Endodermal cell (in vitro differentiated cells): Measurements from ENCODE around the gene PCBP3. TPM values are rescaled to one million over a fixed set of nuclear protein-coding genes. Genes with fewer than 3 reads are reported as not detected.

Experiments
- DNase-seq: peaks from one replicate; pipeline ENCODE4 v3.0.0-alpha.2; 2017
- H3K27ac ChIP-seq: 2 replicates; pipeline ENCODE4 v1.5.1; 2013; ENCODE audit warnings: mild to moderate bottlenecking, low read depth, low read length, moderate library complexity
- H3K27me3 ChIP-seq: 2 replicates; pipeline ENCODE4 v1.6.1; 2013; ENCODE audit warnings: mild to moderate bottlenecking, low read length, moderate library complexity; ENCODE audit not compliant: insufficient read depth, control insufficient read depth, poor library complexity, severe bottlenecking
- H3K36me3 ChIP-seq: 2 replicates; pipeline ENCODE4 v1.7.0; 2013; ENCODE audit warnings: mild to moderate bottlenecking, low read length, moderate library complexity; ENCODE audit not compliant: control insufficient read depth, insufficient read depth
- H3K4me1 ChIP-seq: one replicate; pipeline ENCODE4 v1.7.0; 2013; ENCODE audit warnings: low read length; ENCODE audit not compliant: control insufficient read depth, insufficient read depth
- H3K4me3 ChIP-seq: 2 replicates; pipeline ENCODE4 v1.5.1; 2013; ENCODE audit warnings: mild to moderate bottlenecking, low read length, moderate library complexity
- H3K9ac ChIP-seq: 2 replicates; pipeline ENCODE4 v1.6.1; 2013; ENCODE audit warnings: mild to moderate bottlenecking, low read length, moderate library complexity; ENCODE audit not compliant: poor library complexity, severe bottlenecking; ENCODE audit errors: extremely low read depth
- H3K9me3 ChIP-seq: 2 replicates; pipeline ENCODE4 v1.6.1; 2013; ENCODE audit warnings: mild to moderate bottlenecking, low read length, moderate library complexity; ENCODE audit not compliant: control insufficient read depth
- H3K27ac Mint-ChIP-seq: 2 replicates; pipeline ENCODE4 v1.8.0; 2020; ENCODE audit warnings: mixed read lengths
- H3K27me3 Mint-ChIP-seq: 2 replicates; pipeline ENCODE4 v1.8.0; 2021; ENCODE audit warnings: mild to moderate bottlenecking, mixed read lengths; ENCODE audit not compliant: insufficient read depth
- H3K36me3 Mint-ChIP-seq: 2 replicates; pipeline ENCODE4 v1.8.0; 2020; ENCODE audit warnings: low read depth, mixed read lengths
- H3K4me1 Mint-ChIP-seq: 2 replicates; pipeline ENCODE4 v1.8.0; 2020; ENCODE audit warnings: mixed read lengths
- H3K4me3 Mint-ChIP-seq: 2 replicates; pipeline ENCODE4 v1.8.0; 2020; ENCODE audit warnings: mild to moderate bottlenecking, moderate library complexity, mixed read lengths
- H3K9me3 Mint-ChIP-seq: 2 replicates; pipeline ENCODE4 v1.8.0; 2020; ENCODE audit warnings: mild to moderate bottlenecking, mixed read lengths
- WGBS, 2 experiments: methylation state at CpG; one replicate each; pipeline versions ENCODE4 v1.1.5 to v1.1.7; 2013; ENCODE audit warnings: missing lambda C conversion rate in 2 of 2, mixed read lengths in 1 of 2; ENCODE audit not compliant: insufficient coverage in 1 of 2, insufficient read length in 1 of 2; 5-methylcytosine and 5-hydroxymethylcytosine counted together
- total RNA-seq, 2 donors: library from RNA; stranded (reverse); fragmentation: NEBNext Ultra II Directional in 1 of 2; extraction: Animal tissue kit (Norgen Biotek cat#: 25700) in 1 of 2; gene quantifications; 2 replicates in 1 of 2; 3 replicates in 1 of 2; pipeline ENCODE4 v1.2.1, GENCODE V29; 2021
- TF ChIP-seq, protein P1 (sequence below): fragments of 200-600 bp; sonication (generic); conservative IDR thresholded peaks from 2 replicates; pipeline ENCODE4 v1.5.0; 2021; ENCODE audit warnings: antibody characterized with exemption, mild to moderate bottlenecking

PCBP3 gene
- total RNA-seq, 2 donors from 2014 or later = 2.1 to 10.6 TPM

- H3K27ac Mint-ChIP-seq = no peak overlapping the region
- H3K36me3 ChIP-seq = no peaks in the 10 kb centered on the region
- DNase-seq = no peak
- H3K4me3 ChIP-seq = no peak overlapping the region
- TF ChIP-seq, protein P1, sequence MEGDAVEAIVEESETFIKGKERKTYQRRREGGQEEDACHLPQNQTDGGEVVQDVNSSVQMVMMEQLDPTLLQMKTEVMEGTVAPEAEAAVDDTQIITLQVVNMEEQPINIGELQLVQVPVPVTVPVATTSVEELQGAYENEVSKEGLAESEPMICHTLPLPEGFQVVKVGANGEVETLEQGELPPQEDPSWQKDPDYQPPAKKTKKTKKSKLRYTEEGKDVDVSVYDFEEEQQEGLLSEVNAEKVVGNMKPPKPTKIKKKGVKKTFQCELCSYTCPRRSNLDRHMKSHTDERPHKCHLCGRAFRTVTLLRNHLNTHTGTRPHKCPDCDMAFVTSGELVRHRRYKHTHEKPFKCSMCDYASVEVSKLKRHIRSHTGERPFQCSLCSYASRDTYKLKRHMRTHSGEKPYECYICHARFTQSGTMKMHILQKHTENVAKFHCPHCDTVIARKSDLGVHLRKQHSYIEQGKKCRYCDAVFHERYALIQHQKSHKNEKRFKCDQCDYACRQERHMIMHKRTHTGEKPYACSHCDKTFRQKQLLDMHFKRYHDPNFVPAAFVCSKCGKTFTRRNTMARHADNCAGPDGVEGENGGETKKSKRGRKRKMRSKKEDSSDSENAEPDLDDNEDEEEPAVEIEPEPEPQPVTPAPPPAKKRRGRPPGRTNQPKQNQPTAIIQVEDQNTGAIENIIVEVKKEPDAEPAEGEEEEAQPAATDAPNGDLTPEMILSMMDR = no peak
- no peaks in the 10 kb centered on the region for H3K9me3 Mint-ChIP-seq
- 100% methylated on average over 1 of the region's 1 CpG; no CpG with 5 or more reads in 1 of the 2 experiments for WGBS, 2 experiments
- no peaks in the 10 kb centered on the region for H3K4me1 ChIP-seq
- H3K27ac ChIP-seq = no peak overlapping the region
- no peaks in the 10 kb centered on the region for H3K27me3 ChIP-seq
- H3K36me3 Mint-ChIP-seq = no peaks in the 10 kb centered on the region
- H3K4me3 Mint-ChIP-seq = no peak overlapping the region
- no peak overlapping the region for H3K9ac ChIP-seq
- no peaks in the 10 kb centered on the region for H3K4me1 Mint-ChIP-seq
- H3K27me3 Mint-ChIP-seq = no peaks in the 10 kb centered on the region
- H3K9me3 ChIP-seq = no peaks in the 10 kb centered on the region
These were observed 294.9 kb downstream of the PCBP3 start for GRCh38 chr21:45938453-45938755.

- no peaks in the 10 kb centered on the region for H3K36me3 ChIP-seq
- H3K27me3 ChIP-seq = no peaks in the 10 kb centered on the region
- no peaks in the 10 kb centered on the region for H3K4me1 Mint-ChIP-seq
- no peak overlapping the region for H3K27ac ChIP-seq
- WGBS, 2 experiments = 90 to 93% methylated on average over 14 to 17 of the region's 17 CpGs
- no peak overlapping the region for H3K9ac ChIP-seq
- no peak overlapping the region for H3K4me3 Mint-ChIP-seq
- no peaks in the 10 kb centered on the region for H3K9me3 Mint-ChIP-seq
- DNase-seq = no peak
- H3K4me1 ChIP-seq = no peaks in the 10 kb centered on the region
- H3K4me3 ChIP-seq = no peak overlapping the region
- H3K27ac Mint-ChIP-seq = no peak overlapping the region
- H3K9me3 ChIP-seq = no peaks in the 10 kb centered on the region
- TF ChIP-seq, protein P1 = no peak
- no peaks in the 10 kb centered on the region for H3K27me3 Mint-ChIP-seq
- no peaks in the 10 kb centered on the region for H3K36me3 Mint-ChIP-seq
These were observed 295.4 kb downstream of the PCBP3 start for GRCh38 chr21:45938811-45939520.

DNA sequence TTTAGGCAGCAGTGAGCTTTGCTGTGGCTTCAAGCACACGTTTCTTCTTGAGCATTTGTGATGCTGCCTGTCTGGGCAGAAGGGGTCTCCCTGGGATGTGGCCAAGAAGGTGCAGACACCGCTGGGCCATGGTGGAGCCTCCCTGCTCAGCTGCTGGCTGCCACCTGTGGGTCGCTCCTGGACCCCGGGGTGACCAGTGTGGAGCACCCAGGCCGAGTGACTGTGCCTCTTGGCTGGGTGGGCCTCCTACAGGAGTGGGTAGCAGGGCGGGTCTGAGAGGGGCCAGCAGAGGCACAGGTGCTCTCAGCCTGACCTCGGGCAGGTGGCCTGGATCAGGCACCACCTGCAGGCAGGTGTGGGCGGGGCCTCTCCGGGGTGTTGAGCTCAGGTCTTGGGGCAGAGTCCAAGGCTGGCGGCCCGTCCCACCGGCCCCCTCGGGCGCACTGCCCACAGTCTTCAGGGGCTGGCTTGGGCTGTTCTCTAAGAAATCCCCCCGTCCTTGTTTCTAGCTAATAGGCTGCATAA lies 296.1 kb downstream of the PCBP3 start:
- no peaks in the 10 kb centered on the region for H3K9me3 ChIP-seq

More for the DNA sequence above, 296.1 kb downstream of the PCBP3 start:
- Mint-ChIP-seq H3K36me3 (no peaks in the 10 kb centered on the region), H3K27me3 (no peaks in the 10 kb centered on the region), H3K4me1 (no peaks in the 10 kb centered on the region), H3K27ac (no peak overlapping the region), H3K4me3 (no peak overlapping the region), H3K9me3 (no peaks in the 10 kb centered on the region)
- no peak for DNase-seq
- no peak overlapping the region for H3K27ac ChIP-seq
- no peaks in the 10 kb centered on the region for H3K27me3 ChIP-seq
- TF ChIP-seq, protein P1 = no peak
- H3K4me1 ChIP-seq = no peaks in the 10 kb centered on the region
- H3K36me3 ChIP-seq = no peaks in the 10 kb centered on the region
- 93 to 98% methylated on average over 10 to 15 of the region's 15 CpGs for WGBS, 2 experiments
- H3K4me3 ChIP-seq = no peak overlapping the region
- no peak overlapping the region for H3K9ac ChIP-seq
